ENCODE measurements around the gene C1orf167.
A peak's percentile ranks its signal among the peaks of the same experiment; 100 is the strongest.
"Not testable (repeated sequence)": the region's sequence is repeated elsewhere in the genome, so short reads cannot be mapped to it uniquely, and the experiment has no call there.

C1orf167 gene

GRCh38 chr1:11800756-11801433 lies 38.9 kb downstream of the C1orf167 start:
- no peak for DNase-seq (ENCODE audit: low read depth)

- DNase-seq (ENCODE audit: low read depth), result no peak
Observed at GRCh38 chr1:11802616-11802972, 40.6 kb downstream of the C1orf167 start.

GRCh38 chr1:11802973-11803885 lies 41.2 kb downstream of the C1orf167 start:
- peak; percentile 66 for DNase-seq (ENCODE audit: low read depth)

- DNase-seq (ENCODE audit: low read depth), result not testable (repeated sequence)
Observed at GRCh38 chr1:11803924-11804665, 42.1 kb downstream of the C1orf167 start.

GRCh38 chr1:11804666-11805421 lies 42.9 kb downstream of the C1orf167 start:
- no peak for DNase-seq (ENCODE audit: low read depth)

- DNase-seq (ENCODE audit: low read depth), result peak; percentile 94
Observed at GRCh38 chr1:11805422-11806306, 43.7 kb downstream of the C1orf167 start, which contains the start of the genes CLCN6 and MTHFR. Gene CLCN6 (plus strand): TSS chr1:11806191. CDS start chr1:11806263, 72 bp downstream. Gene MTHFR (minus strand): TSS chr1:11805964. CDS start chr1:11803116, 2,848 bp downstream.

- DNase-seq (ENCODE audit: low read depth), result no peak
Observed at GRCh38 chr1:11806307-11806936, 44.4 kb downstream of the C1orf167 start.

- DNase-seq (ENCODE audit: low read depth), result no peak
Observed at GRCh38 chr1:11807133-11807532, 45.1 kb downstream of the C1orf167 start.

- DNase-seq (ENCODE audit: low read depth), result no peak
Observed at GRCh38 chr1:11813021-11813420, 51.0 kb downstream of the C1orf167 start.

GRCh38 chr1:11817192-11817591 lies 55.2 kb downstream of the C1orf167 start:
- DNase-seq (ENCODE audit: low read depth), result no peak

GRCh38 chr1:11822091-11822490 lies 60.1 kb downstream of the C1orf167 start:
- no peak for DNase-seq (ENCODE audit: low read depth)

GRCh38 chr1:11823366-11824137 lies 61.6 kb downstream of the C1orf167 start:
- DNase-seq (ENCODE audit: low read depth), result no peak

GRCh38 chr1:11825131-11825530 lies 63.1 kb downstream of the C1orf167 start:
- no peak for DNase-seq (ENCODE audit: low read depth)

GRCh38 chr1:11826946-11827345 lies 65.0 kb downstream of the C1orf167 start:
- no peak for DNase-seq (ENCODE audit: low read depth)

GRCh38 chr1:11828511-11828910 lies 66.5 kb downstream of the C1orf167 start:
- DNase-seq (ENCODE audit: low read depth), result no peak

GRCh38 chr1:11831945-11832725 lies 70.1 kb downstream of the C1orf167 start:
- no peak for DNase-seq (ENCODE audit: low read depth)

GRCh38 chr1:11833497-11833896 lies 71.5 kb downstream of the C1orf167 start:
- DNase-seq (ENCODE audit: low read depth), result no peak

GRCh38 chr1:11833900-11834299 lies 71.9 kb downstream of the C1orf167 start:
- DNase-seq (ENCODE audit: low read depth), result no peak

Data from activated T-cell treated with anti-CD3 and anti-CD28 coated beads for 1 hour (primary cell).